WTC11 (cell line): ENCODE results near the gene C22orf31. TPM values are rescaled to one million over a fixed set of nuclear protein-coding genes. Genes with fewer than 3 reads are reported as not detected.

Experiments used
- ATF1 ChIP-seq: sonication (generic); formaldehyde crosslinking; IDR thresholded peaks from 2 replicates; pipeline ENCODE4 v1.8.1; 2023; ENCODE audit warnings: mild to moderate bottlenecking, moderate library complexity, missing genetic modification reagents
- EMX1 ChIP-seq: fragments of 250-450 bp; sonication (Bioruptor Pico); IDR thresholded peaks from 2 replicates; pipeline ENCODE4 v1.8.0; 2021; ENCODE audit warnings: mild to moderate bottlenecking
- NFYB ChIP-seq: sonication (generic); formaldehyde crosslinking; conservative IDR thresholded peaks from 2 replicates; pipeline ENCODE4 v1.8.0; 2022; ENCODE audit warnings: low read depth, missing genetic modification reagents
- NR1H2 ChIP-seq: sonication (generic); formaldehyde crosslinking; IDR thresholded peaks from 2 replicates; pipeline ENCODE4 v1.9.0; 2021; ENCODE audit warnings: mild to moderate bottlenecking, moderate library complexity, missing genetic modification reagents
- OVOL2 ChIP-seq: fragments of 250-450 bp; sonication (Bioruptor Pico); IDR thresholded peaks from 2 replicates; pipeline ENCODE4 v1.9.0; 2021; ENCODE audit warnings: mild to moderate bottlenecking, borderline replicate concordance
- PRRX2 ChIP-seq: fragments of 250-450 bp; sonication (Bioruptor Pico); IDR thresholded peaks from 2 replicates; pipeline ENCODE4 v1.8.0; 2021; ENCODE audit warnings: mild to moderate bottlenecking
- SMAD3 ChIP-seq: sonication (generic); formaldehyde crosslinking; IDR thresholded peaks from 2 replicates; pipeline ENCODE4 v1.8.0; 2022; ENCODE audit warnings: missing genetic modification reagents, mild to moderate bottlenecking, borderline replicate concordance
- SP1 ChIP-seq: sonication (generic); formaldehyde crosslinking; conservative IDR thresholded peaks from 2 replicates; pipeline ENCODE4 v1.8.1; 2022; ENCODE audit warnings: missing genetic modification reagents
- ZNF317 ChIP-seq: sonication (generic); formaldehyde crosslinking; IDR thresholded peaks from 2 replicates; pipeline ENCODE4 v1.8.1; 2023; ENCODE audit warnings: low read depth, mild to moderate bottlenecking, moderate library complexity, missing genetic modification reagents, borderline replicate concordance
- total RNA-seq: library from RNA; stranded (reverse); gene quantifications from 3 replicates; pipeline ENCODE4 v1.2.3, GENCODE V29; 2021
- TF ChIP-seq, protein P1 (sequence below): sonication (generic); formaldehyde crosslinking; IDR thresholded peaks from 2 replicates; pipeline ENCODE4 v1.8.1; 2022; ENCODE audit warnings: mild to moderate bottlenecking, missing genetic modification reagents, moderate library complexity, borderline replicate concordance
- TF ChIP-seq, protein P2 (sequence below): sonication (generic); formaldehyde crosslinking; IDR thresholded peaks from 2 replicates; pipeline ENCODE4 v1.8.1; 2023; ENCODE audit warnings: mild to moderate bottlenecking, moderate library complexity, missing genetic modification reagents
- TF ChIP-seq, protein P3 (sequence below): sonication (generic); formaldehyde crosslinking; IDR thresholded peaks from 2 replicates; pipeline ENCODE4 v1.8.0; 2023; ENCODE audit warnings: missing genetic modification reagents, mild to moderate bottlenecking, borderline replicate concordance
- TF ChIP-seq, protein P4 (sequence below): sonication (generic); formaldehyde crosslinking; IDR thresholded peaks from 2 replicates; pipeline ENCODE4 v1.8.1; 2023; ENCODE audit warnings: mild to moderate bottlenecking, missing genetic modification reagents, borderline replicate concordance
- TF ChIP-seq, protein P5 (sequence below): sonication (generic); formaldehyde crosslinking; IDR thresholded peaks from 2 replicates; pipeline ENCODE4 v1.8.1; 2022; ENCODE audit warnings: low read depth, missing genetic modification reagents, borderline replicate concordance
- TF ChIP-seq, protein P6 (sequence below): sonication (generic); formaldehyde crosslinking; IDR thresholded peaks from 2 replicates; pipeline ENCODE4 v1.8.1; 2023; ENCODE audit warnings: mild to moderate bottlenecking, missing genetic modification reagents
- TF ChIP-seq, protein P7 (sequence below): fragments of 200-600 bp; IDR thresholded peaks from 2 replicates; pipeline ENCODE4 v1.8.0; 2022; ENCODE audit warnings: antibody characterized with exemption
- TF ChIP-seq, protein P8 (sequence below): fragments of 250-450 bp; sonication (Bioruptor Pico); IDR thresholded peaks from 2 replicates; pipeline ENCODE4 v1.8.0; 2021; ENCODE audit warnings: mild to moderate bottlenecking
- TF ChIP-seq, protein P9 (sequence below): sonication (generic); formaldehyde crosslinking; IDR thresholded peaks from 2 replicates; pipeline ENCODE4 v1.8.1; 2022; ENCODE audit warnings: missing genetic modification reagents, borderline replicate concordance

Gene C22orf31
- total RNA-seq, 1 experiment from 2014 or later, result not detected

DNA sequence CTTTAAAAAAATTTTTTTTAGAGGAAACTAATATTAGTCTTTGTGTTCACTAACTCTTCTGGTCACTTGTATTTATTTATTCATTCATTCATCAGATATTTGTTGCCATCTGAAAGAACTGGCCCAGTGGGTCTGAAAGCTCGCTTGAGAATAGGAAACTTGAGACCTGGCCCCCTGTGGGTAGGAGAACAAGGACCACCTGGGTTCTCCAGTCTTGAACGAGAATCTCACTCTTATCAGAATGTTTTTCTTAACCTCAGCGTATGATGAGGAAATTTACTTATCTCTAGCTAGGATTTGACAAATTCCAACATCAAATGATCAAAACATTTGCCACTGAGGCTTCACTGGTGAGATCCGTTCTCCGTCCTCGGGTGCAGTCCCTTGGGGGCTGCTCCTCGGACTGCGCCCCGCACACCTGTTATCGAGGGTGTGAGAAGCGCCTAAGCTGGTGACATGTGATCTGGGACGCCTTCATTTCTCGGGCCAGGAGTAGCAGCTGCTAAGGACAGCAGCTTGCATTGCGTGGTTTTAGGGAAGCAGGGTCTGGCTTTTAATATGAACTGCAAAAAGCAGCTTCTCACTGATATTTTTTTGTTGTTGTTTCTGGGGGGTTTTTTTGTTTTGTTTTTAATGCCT, 6.3 kb downstream of the C22orf31 start (continued):
- TF ChIP-seq, protein P1, sequence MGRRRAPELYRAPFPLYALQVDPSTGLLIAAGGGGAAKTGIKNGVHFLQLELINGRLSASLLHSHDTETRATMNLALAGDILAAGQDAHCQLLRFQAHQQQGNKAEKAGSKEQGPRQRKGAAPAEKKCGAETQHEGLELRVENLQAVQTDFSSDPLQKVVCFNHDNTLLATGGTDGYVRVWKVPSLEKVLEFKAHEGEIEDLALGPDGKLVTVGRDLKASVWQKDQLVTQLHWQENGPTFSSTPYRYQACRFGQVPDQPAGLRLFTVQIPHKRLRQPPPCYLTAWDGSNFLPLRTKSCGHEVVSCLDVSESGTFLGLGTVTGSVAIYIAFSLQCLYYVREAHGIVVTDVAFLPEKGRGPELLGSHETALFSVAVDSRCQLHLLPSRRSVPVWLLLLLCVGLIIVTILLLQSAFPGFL (CRISPR knock-in tag), result no peak
- TF ChIP-seq SMAD3 (CRISPR knock-in tag) (no peak), EMX1 (CRISPR knock-in tag) (no peak), OVOL2 (CRISPR knock-in tag) (no peak), NFYB (no peak), NR1H2 (CRISPR knock-in tag) (no peak), SP1 (no peak; the same call in 1 of the 2 replicates), PRRX2 (CRISPR knock-in tag) (no peak), ATF1 (CRISPR knock-in tag) (no peak), ZNF317 (CRISPR knock-in tag) (no peak)
- TF ChIP-seq, protein P2, sequence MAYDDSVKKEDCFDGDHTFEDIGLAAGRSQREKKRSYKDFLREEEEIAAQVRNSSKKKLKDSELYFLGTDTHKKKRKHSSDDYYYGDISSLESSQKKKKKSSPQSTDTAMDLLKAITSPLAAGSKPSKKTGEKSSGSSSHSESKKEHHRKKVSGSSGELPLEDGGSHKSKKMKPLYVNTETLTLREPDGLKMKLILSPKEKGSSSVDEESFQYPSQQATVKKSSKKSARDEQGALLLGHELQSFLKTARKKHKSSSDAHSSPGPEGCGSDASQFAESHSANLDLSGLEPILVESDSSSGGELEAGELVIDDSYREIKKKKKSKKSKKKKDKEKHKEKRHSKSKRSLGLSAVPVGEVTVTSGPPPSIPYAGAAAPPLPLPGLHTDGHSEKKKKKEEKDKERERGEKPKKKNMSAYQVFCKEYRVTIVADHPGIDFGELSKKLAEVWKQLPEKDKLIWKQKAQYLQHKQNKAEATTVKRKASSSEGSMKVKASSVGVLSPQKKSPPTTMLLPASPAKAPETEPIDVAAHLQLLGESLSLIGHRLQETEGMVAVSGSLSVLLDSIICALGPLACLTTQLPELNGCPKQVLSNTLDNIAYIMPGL (CRISPR knock-in tag), result no peak
- TF ChIP-seq, protein P3, sequence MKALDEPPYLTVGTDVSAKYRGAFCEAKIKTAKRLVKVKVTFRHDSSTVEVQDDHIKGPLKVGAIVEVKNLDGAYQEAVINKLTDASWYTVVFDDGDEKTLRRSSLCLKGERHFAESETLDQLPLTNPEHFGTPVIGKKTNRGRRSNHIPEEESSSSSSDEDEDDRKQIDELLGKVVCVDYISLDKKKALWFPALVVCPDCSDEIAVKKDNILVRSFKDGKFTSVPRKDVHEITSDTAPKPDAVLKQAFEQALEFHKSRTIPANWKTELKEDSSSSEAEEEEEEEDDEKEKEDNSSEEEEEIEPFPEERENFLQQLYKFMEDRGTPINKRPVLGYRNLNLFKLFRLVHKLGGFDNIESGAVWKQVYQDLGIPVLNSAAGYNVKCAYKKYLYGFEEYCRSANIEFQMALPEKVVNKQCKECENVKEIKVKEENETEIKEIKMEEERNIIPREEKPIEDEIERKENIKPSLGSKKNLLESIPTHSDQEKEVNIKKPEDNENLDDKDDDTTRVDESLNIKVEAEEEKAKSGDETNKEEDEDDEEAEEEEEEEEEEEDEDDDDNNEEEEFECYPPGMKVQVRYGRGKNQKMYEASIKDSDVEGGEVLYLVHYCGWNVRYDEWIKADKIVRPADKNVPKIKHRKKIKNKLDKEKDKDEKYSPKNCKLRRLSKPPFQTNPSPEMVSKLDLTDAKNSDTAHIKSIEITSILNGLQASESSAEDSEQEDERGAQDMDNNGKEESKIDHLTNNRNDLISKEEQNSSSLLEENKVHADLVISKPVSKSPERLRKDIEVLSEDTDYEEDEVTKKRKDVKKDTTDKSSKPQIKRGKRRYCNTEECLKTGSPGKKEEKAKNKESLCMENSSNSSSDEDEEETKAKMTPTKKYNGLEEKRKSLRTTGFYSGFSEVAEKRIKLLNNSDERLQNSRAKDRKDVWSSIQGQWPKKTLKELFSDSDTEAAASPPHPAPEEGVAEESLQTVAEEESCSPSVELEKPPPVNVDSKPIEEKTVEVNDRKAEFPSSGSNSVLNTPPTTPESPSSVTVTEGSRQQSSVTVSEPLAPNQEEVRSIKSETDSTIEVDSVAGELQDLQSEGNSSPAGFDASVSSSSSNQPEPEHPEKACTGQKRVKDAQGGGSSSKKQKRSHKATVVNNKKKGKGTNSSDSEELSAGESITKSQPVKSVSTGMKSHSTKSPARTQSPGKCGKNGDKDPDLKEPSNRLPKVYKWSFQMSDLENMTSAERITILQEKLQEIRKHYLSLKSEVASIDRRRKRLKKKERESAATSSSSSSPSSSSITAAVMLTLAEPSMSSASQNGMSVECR (CRISPR knock-in tag), result no peak
- TF ChIP-seq, protein P4, sequence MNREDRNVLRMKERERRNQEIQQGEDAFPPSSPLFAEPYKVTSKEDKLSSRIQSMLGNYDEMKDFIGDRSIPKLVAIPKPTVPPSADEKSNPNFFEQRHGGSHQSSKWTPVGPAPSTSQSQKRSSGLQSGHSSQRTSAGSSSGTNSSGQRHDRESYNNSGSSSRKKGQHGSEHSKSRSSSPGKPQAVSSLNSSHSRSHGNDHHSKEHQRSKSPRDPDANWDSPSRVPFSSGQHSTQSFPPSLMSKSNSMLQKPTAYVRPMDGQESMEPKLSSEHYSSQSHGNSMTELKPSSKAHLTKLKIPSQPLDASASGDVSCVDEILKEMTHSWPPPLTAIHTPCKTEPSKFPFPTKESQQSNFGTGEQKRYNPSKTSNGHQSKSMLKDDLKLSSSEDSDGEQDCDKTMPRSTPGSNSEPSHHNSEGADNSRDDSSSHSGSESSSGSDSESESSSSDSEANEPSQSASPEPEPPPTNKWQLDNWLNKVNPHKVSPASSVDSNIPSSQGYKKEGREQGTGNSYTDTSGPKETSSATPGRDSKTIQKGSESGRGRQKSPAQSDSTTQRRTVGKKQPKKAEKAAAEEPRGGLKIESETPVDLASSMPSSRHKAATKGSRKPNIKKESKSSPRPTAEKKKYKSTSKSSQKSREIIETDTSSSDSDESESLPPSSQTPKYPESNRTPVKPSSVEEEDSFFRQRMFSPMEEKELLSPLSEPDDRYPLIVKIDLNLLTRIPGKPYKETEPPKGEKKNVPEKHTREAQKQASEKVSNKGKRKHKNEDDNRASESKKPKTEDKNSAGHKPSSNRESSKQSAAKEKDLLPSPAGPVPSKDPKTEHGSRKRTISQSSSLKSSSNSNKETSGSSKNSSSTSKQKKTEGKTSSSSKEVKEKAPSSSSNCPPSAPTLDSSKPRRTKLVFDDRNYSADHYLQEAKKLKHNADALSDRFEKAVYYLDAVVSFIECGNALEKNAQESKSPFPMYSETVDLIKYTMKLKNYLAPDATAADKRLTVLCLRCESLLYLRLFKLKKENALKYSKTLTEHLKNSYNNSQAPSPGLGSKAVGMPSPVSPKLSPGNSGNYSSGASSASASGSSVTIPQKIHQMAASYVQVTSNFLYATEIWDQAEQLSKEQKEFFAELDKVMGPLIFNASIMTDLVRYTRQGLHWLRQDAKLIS (CRISPR knock-in tag), result no peak
- TF ChIP-seq, protein P5, sequence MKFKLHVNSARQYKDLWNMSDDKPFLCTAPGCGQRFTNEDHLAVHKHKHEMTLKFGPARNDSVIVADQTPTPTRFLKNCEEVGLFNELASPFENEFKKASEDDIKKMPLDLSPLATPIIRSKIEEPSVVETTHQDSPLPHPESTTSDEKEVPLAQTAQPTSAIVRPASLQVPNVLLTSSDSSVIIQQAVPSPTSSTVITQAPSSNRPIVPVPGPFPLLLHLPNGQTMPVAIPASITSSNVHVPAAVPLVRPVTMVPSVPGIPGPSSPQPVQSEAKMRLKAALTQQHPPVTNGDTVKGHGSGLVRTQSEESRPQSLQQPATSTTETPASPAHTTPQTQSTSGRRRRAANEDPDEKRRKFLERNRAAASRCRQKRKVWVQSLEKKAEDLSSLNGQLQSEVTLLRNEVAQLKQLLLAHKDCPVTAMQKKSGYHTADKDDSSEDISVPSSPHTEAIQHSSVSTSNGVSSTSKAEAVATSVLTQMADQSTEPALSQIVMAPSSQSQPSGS (CRISPR knock-in tag), result no peak
- TF ChIP-seq, protein P6, sequence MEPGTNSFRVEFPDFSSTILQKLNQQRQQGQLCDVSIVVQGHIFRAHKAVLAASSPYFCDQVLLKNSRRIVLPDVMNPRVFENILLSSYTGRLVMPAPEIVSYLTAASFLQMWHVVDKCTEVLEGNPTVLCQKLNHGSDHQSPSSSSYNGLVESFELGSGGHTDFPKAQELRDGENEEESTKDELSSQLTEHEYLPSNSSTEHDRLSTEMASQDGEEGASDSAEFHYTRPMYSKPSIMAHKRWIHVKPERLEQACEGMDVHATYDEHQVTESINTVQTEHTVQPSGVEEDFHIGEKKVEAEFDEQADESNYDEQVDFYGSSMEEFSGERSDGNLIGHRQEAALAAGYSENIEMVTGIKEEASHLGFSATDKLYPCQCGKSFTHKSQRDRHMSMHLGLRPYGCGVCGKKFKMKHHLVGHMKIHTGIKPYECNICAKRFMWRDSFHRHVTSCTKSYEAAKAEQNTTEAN, result no peak
- TF ChIP-seq, protein P7, sequence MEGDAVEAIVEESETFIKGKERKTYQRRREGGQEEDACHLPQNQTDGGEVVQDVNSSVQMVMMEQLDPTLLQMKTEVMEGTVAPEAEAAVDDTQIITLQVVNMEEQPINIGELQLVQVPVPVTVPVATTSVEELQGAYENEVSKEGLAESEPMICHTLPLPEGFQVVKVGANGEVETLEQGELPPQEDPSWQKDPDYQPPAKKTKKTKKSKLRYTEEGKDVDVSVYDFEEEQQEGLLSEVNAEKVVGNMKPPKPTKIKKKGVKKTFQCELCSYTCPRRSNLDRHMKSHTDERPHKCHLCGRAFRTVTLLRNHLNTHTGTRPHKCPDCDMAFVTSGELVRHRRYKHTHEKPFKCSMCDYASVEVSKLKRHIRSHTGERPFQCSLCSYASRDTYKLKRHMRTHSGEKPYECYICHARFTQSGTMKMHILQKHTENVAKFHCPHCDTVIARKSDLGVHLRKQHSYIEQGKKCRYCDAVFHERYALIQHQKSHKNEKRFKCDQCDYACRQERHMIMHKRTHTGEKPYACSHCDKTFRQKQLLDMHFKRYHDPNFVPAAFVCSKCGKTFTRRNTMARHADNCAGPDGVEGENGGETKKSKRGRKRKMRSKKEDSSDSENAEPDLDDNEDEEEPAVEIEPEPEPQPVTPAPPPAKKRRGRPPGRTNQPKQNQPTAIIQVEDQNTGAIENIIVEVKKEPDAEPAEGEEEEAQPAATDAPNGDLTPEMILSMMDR, result no peak
- TF ChIP-seq, protein P8, sequence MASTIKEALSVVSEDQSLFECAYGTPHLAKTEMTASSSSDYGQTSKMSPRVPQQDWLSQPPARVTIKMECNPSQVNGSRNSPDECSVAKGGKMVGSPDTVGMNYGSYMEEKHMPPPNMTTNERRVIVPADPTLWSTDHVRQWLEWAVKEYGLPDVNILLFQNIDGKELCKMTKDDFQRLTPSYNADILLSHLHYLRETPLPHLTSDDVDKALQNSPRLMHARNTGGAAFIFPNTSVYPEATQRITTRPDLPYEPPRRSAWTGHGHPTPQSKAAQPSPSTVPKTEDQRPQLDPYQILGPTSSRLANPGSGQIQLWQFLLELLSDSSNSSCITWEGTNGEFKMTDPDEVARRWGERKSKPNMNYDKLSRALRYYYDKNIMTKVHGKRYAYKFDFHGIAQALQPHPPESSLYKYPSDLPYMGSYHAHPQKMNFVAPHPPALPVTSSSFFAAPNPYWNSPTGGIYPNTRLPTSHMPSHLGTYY (CRISPR knock-in tag), result no peak
- TF ChIP-seq, protein P9, sequence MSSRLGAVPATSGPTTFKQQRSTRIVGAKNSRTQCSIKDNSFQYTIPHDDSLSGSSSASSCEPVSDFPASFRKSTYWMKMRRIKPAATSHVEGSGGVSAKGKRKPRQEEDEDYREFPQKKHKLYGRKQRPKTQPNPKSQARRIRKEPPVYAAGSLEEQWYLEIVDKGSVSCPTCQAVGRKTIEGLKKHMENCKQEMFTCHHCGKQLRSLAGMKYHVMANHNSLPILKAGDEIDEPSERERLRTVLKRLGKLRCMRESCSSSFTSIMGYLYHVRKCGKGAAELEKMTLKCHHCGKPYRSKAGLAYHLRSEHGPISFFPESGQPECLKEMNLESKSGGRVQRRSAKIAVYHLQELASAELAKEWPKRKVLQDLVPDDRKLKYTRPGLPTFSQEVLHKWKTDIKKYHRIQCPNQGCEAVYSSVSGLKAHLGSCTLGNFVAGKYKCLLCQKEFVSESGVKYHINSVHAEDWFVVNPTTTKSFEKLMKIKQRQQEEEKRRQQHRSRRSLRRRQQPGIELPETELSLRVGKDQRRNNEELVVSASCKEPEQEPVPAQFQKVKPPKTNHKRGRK (CRISPR knock-in tag), result no peak
